Neutrophil (primary cell): Measurements from ENCODE around the gene VAV1.

Experiments
- H3K27ac ChIP-seq: fragments of 200-600 bp; sonication (generic); 2 replicates; pipeline ENCODE4 v1.5.1; 2016; ENCODE audit warnings: mild to moderate bottlenecking, moderate library complexity
- H3K27me3 ChIP-seq: fragments of 200-600 bp; sonication (generic); 2 replicates; pipeline ENCODE4 v1.6.0; 2016; ENCODE audit warnings: mild to moderate bottlenecking
- H3K36me3 ChIP-seq: fragments of 200-600 bp; sonication (generic); 2 replicates; pipeline ENCODE4 v1.5.1; 2017
- H3K4me1 ChIP-seq, 2 experiments: fragments of 200-600 bp in 1 of 2; sonication (generic) in 1 of 2; 1 replicate in 1 of 2; 2 replicates in 1 of 2; pipeline versions ENCODE4 v1.5.1 to v1.6.1; 2013 to 2016; ENCODE audit warnings: low read depth in 1 of 2, low read length in 1 of 2, mild to moderate bottlenecking in 1 of 2, moderate library complexity in 1 of 2; ENCODE audit not compliant: control insufficient read depth in 1 of 2, insufficient read depth in 1 of 2
- H3K4me3 ChIP-seq, 2 experiments: fragments of 200-600 bp in 1 of 2; sonication (generic) in 1 of 2; 1 replicate in 1 of 2; 2 replicates in 1 of 2; pipeline ENCODE4 v1.5.1; 2013 to 2016; ENCODE audit warnings: low read depth in 1 of 2, low read length in 1 of 2, mild to moderate bottlenecking in 1 of 2, moderate library complexity in 1 of 2
- H3K9me3 ChIP-seq: fragments of 200-600 bp; sonication (generic); 2 replicates; pipeline ENCODE4 v1.5.1; 2016
- TF ChIP-seq, protein P1 (sequence below): fragments of 200-600 bp; sonication (generic); IDR thresholded peaks from 2 replicates; pipeline ENCODE4 v1.5.1; 2016; ENCODE audit warnings: antibody characterized with exemption

VAV1 gene

DNA sequence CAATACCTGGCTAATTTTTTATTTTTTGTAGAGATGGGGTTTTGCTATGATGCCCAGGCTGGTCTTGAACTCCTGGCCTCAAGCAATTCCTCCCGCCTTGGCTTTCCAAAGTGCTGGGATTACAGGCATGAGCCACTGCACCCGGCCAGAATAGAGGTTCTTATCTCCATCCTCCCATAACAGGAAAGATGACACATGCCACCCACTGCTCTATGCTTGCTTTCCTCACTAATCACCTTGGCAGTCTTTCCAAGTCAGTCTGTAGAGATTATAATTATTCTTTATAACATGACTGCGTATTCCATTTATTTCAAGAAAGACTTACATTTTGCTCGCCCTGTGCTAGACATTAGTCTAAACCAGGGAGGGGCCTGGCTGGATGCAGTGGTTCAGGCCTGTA lies 6.7 kb downstream of the VAV1 start:
- Histone ChIP-seq H3K27ac (peak overlapping the region; percentile 67), H3K36me3 (peaks cover 45% of the 10 kb centered on the region), H3K9me3 (no peaks in the 10 kb centered on the region), H3K4me3 (no peak overlapping the region), H3K4me1 (peaks cover 45 to 52% of the 10 kb centered on the region in 2 experiments), H3K27me3 (no peaks in the 10 kb centered on the region)
- TF ChIP-seq, protein P1, sequence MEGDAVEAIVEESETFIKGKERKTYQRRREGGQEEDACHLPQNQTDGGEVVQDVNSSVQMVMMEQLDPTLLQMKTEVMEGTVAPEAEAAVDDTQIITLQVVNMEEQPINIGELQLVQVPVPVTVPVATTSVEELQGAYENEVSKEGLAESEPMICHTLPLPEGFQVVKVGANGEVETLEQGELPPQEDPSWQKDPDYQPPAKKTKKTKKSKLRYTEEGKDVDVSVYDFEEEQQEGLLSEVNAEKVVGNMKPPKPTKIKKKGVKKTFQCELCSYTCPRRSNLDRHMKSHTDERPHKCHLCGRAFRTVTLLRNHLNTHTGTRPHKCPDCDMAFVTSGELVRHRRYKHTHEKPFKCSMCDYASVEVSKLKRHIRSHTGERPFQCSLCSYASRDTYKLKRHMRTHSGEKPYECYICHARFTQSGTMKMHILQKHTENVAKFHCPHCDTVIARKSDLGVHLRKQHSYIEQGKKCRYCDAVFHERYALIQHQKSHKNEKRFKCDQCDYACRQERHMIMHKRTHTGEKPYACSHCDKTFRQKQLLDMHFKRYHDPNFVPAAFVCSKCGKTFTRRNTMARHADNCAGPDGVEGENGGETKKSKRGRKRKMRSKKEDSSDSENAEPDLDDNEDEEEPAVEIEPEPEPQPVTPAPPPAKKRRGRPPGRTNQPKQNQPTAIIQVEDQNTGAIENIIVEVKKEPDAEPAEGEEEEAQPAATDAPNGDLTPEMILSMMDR, result no peak

GRCh38 chr19:6787393-6787792 lies 14.9 kb downstream of the VAV1 start:
- Histone ChIP-seq H3K36me3 (peaks cover 41% of the 10 kb centered on the region), H3K27me3 (no peaks in the 10 kb centered on the region)
- TF ChIP-seq, protein P1, result no peak

DNA sequence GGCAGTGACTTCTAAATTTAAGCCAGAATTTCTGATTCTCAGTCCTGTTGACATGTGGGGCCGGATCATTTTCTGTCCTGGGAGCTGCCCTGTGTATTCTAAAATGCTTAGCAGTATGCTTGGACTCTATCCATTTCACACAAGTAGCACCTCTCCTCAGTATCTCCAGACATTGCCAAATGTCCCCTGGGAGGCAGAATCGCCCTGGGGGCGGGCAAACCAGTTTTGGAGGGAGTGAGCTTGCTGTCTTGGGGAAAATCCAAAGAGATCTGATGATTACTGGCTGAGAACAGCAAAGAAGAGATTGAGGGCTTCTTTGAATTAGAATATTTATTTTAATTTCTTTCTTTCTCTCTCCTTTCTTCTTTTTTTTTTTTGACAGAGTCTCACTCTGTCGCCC lies 16.4 kb downstream of the VAV1 start:
- H3K27ac ChIP-seq, result peak overlapping the region; percentile 29
- no peaks in the 10 kb centered on the region for H3K9me3 ChIP-seq
- H3K4me3 ChIP-seq, result no peak overlapping the region
- TF ChIP-seq, protein P1, result no peak
- peaks cover 42% of the 10 kb centered on the region for H3K36me3 ChIP-seq
- H3K4me1 ChIP-seq, result peaks cover 3 to 8% of the 10 kb centered on the region in 2 experiments
- H3K27me3 ChIP-seq, result no peaks in the 10 kb centered on the region

More at GRCh38 chr19:6787393-6787792, 14.9 kb downstream of the VAV1 start:
- Histone ChIP-seq H3K4me3 (no peak overlapping the region), H3K4me1 (peaks cover 3 to 8% of the 10 kb centered on the region in 2 experiments), H3K27ac (no peak overlapping the region), H3K9me3 (no peaks in the 10 kb centered on the region)

GRCh38 chr19:6790194-6791128 lies 18.0 kb downstream of the VAV1 start:
- H3K27ac ChIP-seq, result peak overlapping the region; percentile 51
- H3K36me3 ChIP-seq, result peaks cover 32% of the 10 kb centered on the region
- TF ChIP-seq, protein P1, result no peak
- H3K9me3 ChIP-seq, result no peaks in the 10 kb centered on the region
- H3K27me3 ChIP-seq, result no peaks in the 10 kb centered on the region
- peaks cover 3 to 8% of the 10 kb centered on the region in 2 experiments for H3K4me1 ChIP-seq
- no peak overlapping the region for H3K4me3 ChIP-seq

DNA sequence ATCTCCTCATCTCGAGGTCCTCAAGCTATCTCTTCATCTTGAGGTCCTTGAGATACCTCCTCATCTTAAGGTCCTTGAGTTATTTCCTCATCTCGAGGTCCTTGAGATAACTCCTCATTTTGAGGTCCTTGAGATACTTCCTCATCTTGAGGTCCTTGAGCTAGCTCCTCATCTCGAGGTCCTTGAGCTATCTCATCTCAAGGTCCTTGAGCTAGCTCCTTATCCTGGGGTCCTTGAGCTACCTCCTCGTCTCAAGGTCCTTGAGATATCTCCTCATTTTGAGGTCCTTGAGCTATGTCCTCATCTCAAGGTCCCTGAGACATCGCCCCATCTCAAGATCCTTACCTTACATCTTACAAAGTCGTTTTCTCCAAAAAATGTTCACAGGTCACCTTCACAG lies 18.7 kb downstream of the VAV1 start:
- H3K36me3 ChIP-seq, result peaks cover 25% of the 10 kb centered on the region
- H3K9me3 ChIP-seq, result no peaks in the 10 kb centered on the region
- TF ChIP-seq, protein P1, result no peak
- H3K4me3 ChIP-seq, result no peak overlapping the region
- peaks cover 6 to 13% of the 10 kb centered on the region in 2 experiments for H3K4me1 ChIP-seq
- H3K27ac ChIP-seq, result peak overlapping the region; percentile 51
- H3K27me3 ChIP-seq, result no peaks in the 10 kb centered on the region
